HL-60/S4 (cell line): ENCODE results near the gene SERPING1.

Source experiments
- in situ Hi-C: fragments of 300-500 bp; cut with MboI; formaldehyde crosslinking; loops from 2 replicates; pipeline ENCODE4 v1.14.3; 2022; ENCODE audit warnings: low sequenced_read_pairs

SERPING1 gene

GRCh38 chr11:57597461-57597915, at the start of gene SERPING1:
Gene SERPING1 (plus strand): TSS chr11:57597685. CDS start chr11:57598271, 586 bp downstream.
- in situ Hi-C loops: loop anchor here (25.0 kb wide), 1 partner anchor 915 kb away; the partner anchor contains the start of gene OR5B21

- in situ Hi-C loops: no loop called here
These were observed 49.6 kb upstream of the SERPING1 start for GRCh38 chr11:57547854-57548377.

GRCh38 chr11:57549983-57550382, 47.5 kb upstream of the SERPING1 start:
- in situ Hi-C loops: loop anchor here (25.0 kb wide), 1 partner anchor 237 kb away; no protein-coding TSS in a partner anchor

- in situ Hi-C loops: loop anchor here (25.0 kb wide), 1 partner anchor 235 kb away; no protein-coding TSS in a partner anchor
These were observed 45.5 kb upstream of the SERPING1 start for GRCh38 chr11:57551941-57552340.

GRCh38 chr11:57552479-57552878, 45.0 kb upstream of the SERPING1 start:
- in situ Hi-C loops: loop anchor here (25.0 kb wide), 1 partner anchor 235 kb away; no protein-coding TSS in a partner anchor

GRCh38 chr11:57555393-57555792, 42.1 kb upstream of the SERPING1 start:
- in situ Hi-C loops: loop anchor here (25.0 kb wide), 1 partner anchor 232 kb away; no protein-coding TSS in a partner anchor

GRCh38 chr11:57556041-57556440, 41.4 kb upstream of the SERPING1 start:
- in situ Hi-C loops: loop anchor here (25.0 kb wide), 1 partner anchor 231 kb away; no protein-coding TSS in a partner anchor

GRCh38 chr11:57560146-57560545, 37.3 kb upstream of the SERPING1 start:
- in situ Hi-C loops: loop anchor here (10.0 to 25.0 kb wide), 2 partner anchors 85 to 227 kb away; partner anchors contain the start of gene YPEL4

- in situ Hi-C loops: loop anchor here (10.0 to 25.0 kb wide), 2 partner anchors 82 to 225 kb away; partner anchors contain the start of gene YPEL4
These were observed 34.9 kb upstream of the SERPING1 start for GRCh38 chr11:57562596-57562995.

GRCh38 chr11:57566005-57566904, 31.2 kb upstream of the SERPING1 start:
- in situ Hi-C loops: loop anchor here (10.0 to 25.0 kb wide), 2 partner anchors 79 to 221 kb away; partner anchors contain the start of gene YPEL4

- in situ Hi-C loops: loop anchor here (10.0 to 25.0 kb wide), 2 partner anchors 78 to 220 kb away; partner anchors contain the start of gene YPEL4
These were observed 30.5 kb upstream of the SERPING1 start for GRCh38 chr11:57566905-57567514.

- in situ Hi-C loops: loop anchor here (10.0 to 25.0 kb wide), 2 partner anchors 77 to 220 kb away; partner anchors contain the start of gene YPEL4
These were observed 29.8 kb upstream of the SERPING1 start, which contains the start of gene UBE2L6 for GRCh38 chr11:57567515-57568329. Gene UBE2L6 (minus strand): TSS chr11:57567672. CDS start chr11:57567611, 61 bp downstream.

- in situ Hi-C loops: loop anchor here (10.0 to 25.0 kb wide), 2 partner anchors 76 to 219 kb away; partner anchors contain the start of gene YPEL4
These were observed 29.1 kb upstream of the SERPING1 start for GRCh38 chr11:57568330-57568766.

- in situ Hi-C loops: loop anchor here (25.0 kb wide), 1 partner anchor 216 kb away; no protein-coding TSS in a partner anchor
These were observed 25.9 kb upstream of the SERPING1 start for GRCh38 chr11:57571606-57572005.

- in situ Hi-C loops: loop anchor here (25.0 kb wide), 1 partner anchor 213 kb away; no protein-coding TSS in a partner anchor
These were observed 23.4 kb upstream of the SERPING1 start for GRCh38 chr11:57574061-57574460.

GRCh38 chr11:57584341-57584740, 13.1 kb upstream of the SERPING1 start:
- in situ Hi-C loops: loop anchor here (25.0 kb wide), 1 partner anchor 928 kb away; the partner anchor contains the start of gene OR5B21

- in situ Hi-C loops: loop anchor here (25.0 kb wide), 1 partner anchor 927 kb away; the partner anchor contains the start of gene OR5B21
These were observed 12.2 kb upstream of the SERPING1 start for GRCh38 chr11:57585301-57585700.

GRCh38 chr11:57586711-57587245, 10.7 kb upstream of the SERPING1 start:
- in situ Hi-C loops: loop anchor here (25.0 kb wide), 1 partner anchor 926 kb away; the partner anchor contains the start of gene OR5B21
